Measurements from ENCODE around the gene PCSK5. TPM values are rescaled to one million over a fixed set of nuclear protein-coding genes. Genes with fewer than 3 reads are reported as not detected.

The PCSK5 gene
- total RNA-seq, 2 donors from 2014 or later = 2.5 to 3.5 TPM

GRCh38 chr9:75983319-75984045, 93.0 kb downstream of the PCSK5 start:
- Mint-ChIP-seq H3K36me3 (ENCODE audit: low read depth) (no peaks in the 10 kb centered on the region), H3K4me1 (peaks cover 10% of the 10 kb centered on the region), H3K27me3 (ENCODE audit: insufficient read depth) (peaks cover 7% of the 10 kb centered on the region), H3K27ac (no peak overlapping the region), H3K4me3 (no peak overlapping the region), H3K9me3 (no peaks in the 10 kb centered on the region)
- Histone ChIP-seq H3K27ac (ENCODE audit: low read depth, low read length) (no peak overlapping the region), H3K9me3 (ENCODE audit: control insufficient read depth, low read length) (no peaks in the 10 kb centered on the region), H3K36me3 (ENCODE audit: control insufficient read depth, insufficient read depth, low read length) (no peaks in the 10 kb centered on the region), H3K9ac (ENCODE audit: extremely low read depth, low read length, poor library complexity, severe bottlenecking) (no peak overlapping the region), H3K4me1 (ENCODE audit: control insufficient read depth, insufficient read depth, low read length) (peaks cover 3% of the 10 kb centered on the region), H3K4me3 (ENCODE audit: low read length) (no peak overlapping the region), H3K27me3 (ENCODE audit: control insufficient read depth, insufficient read depth, low read length, poor library complexity, severe bottlenecking) (no peaks in the 10 kb centered on the region)
- 94 to 100% methylated on average over 1 to 4 of the region's 4 CpGs for WGBS, 2 experiments (ENCODE audit: insufficient coverage in 1 of 2, insufficient read length in 1 of 2)
- DNase-seq = no peak
- TF ChIP-seq, protein P1, sequence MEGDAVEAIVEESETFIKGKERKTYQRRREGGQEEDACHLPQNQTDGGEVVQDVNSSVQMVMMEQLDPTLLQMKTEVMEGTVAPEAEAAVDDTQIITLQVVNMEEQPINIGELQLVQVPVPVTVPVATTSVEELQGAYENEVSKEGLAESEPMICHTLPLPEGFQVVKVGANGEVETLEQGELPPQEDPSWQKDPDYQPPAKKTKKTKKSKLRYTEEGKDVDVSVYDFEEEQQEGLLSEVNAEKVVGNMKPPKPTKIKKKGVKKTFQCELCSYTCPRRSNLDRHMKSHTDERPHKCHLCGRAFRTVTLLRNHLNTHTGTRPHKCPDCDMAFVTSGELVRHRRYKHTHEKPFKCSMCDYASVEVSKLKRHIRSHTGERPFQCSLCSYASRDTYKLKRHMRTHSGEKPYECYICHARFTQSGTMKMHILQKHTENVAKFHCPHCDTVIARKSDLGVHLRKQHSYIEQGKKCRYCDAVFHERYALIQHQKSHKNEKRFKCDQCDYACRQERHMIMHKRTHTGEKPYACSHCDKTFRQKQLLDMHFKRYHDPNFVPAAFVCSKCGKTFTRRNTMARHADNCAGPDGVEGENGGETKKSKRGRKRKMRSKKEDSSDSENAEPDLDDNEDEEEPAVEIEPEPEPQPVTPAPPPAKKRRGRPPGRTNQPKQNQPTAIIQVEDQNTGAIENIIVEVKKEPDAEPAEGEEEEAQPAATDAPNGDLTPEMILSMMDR (conservative IDR thresholded peaks at IDR 0.05) = no peak

GRCh38 chr9:75985515-75985914, 95.0 kb downstream of the PCSK5 start:
- WGBS, 2 experiments (ENCODE audit: insufficient coverage in 1 of 2, insufficient read length in 1 of 2) = 84% methylated on average over 3 of the region's 3 CpGs; no CpG with 5 or more reads in 1 of the 2 experiments
- no peaks in the 10 kb centered on the region for H3K36me3 Mint-ChIP-seq (ENCODE audit: low read depth)
- H3K27me3 Mint-ChIP-seq (ENCODE audit: insufficient read depth) = peaks cover 16% of the 10 kb centered on the region
- TF ChIP-seq, protein P1 (conservative IDR thresholded peaks at IDR 0.05) = no peak
- H3K4me3 ChIP-seq (ENCODE audit: low read length) = no peak overlapping the region
- H3K4me1 Mint-ChIP-seq = peaks cover 10% of the 10 kb centered on the region
- no peak overlapping the region for H3K4me3 Mint-ChIP-seq
- peaks cover 3% of the 10 kb centered on the region for H3K4me1 ChIP-seq (ENCODE audit: control insufficient read depth, insufficient read depth, low read length)
- no peaks in the 10 kb centered on the region for H3K9me3 Mint-ChIP-seq
- no peaks in the 10 kb centered on the region for H3K36me3 ChIP-seq (ENCODE audit: control insufficient read depth, insufficient read depth, low read length)
- peaks cover under 1% of the 10 kb centered on the region for H3K27me3 ChIP-seq (ENCODE audit: control insufficient read depth, insufficient read depth, low read length, poor library complexity, severe bottlenecking)
- DNase-seq = no peak
- no peaks in the 10 kb centered on the region for H3K9me3 ChIP-seq (ENCODE audit: control insufficient read depth, low read length)
- H3K27ac ChIP-seq (ENCODE audit: low read depth, low read length) = no peak overlapping the region
- no peak overlapping the region for H3K9ac ChIP-seq (ENCODE audit: extremely low read depth, low read length, poor library complexity, severe bottlenecking)
- H3K27ac Mint-ChIP-seq = no peak overlapping the region

- no peak overlapping the region for H3K27ac ChIP-seq (ENCODE audit: low read depth, low read length)
- H3K36me3 ChIP-seq (ENCODE audit: control insufficient read depth, insufficient read depth, low read length) = no peaks in the 10 kb centered on the region
- H3K4me3 ChIP-seq (ENCODE audit: low read length) = no peak overlapping the region
- H3K9ac ChIP-seq (ENCODE audit: extremely low read depth, low read length, poor library complexity, severe bottlenecking) = no peak overlapping the region
- Mint-ChIP-seq H3K27ac (no peak overlapping the region), H3K36me3 (ENCODE audit: low read depth) (no peaks in the 10 kb centered on the region), H3K27me3 (ENCODE audit: insufficient read depth) (peaks cover 27% of the 10 kb centered on the region), H3K4me1 (peaks cover 10% of the 10 kb centered on the region), H3K9me3 (no peaks in the 10 kb centered on the region), H3K4me3 (no peak overlapping the region)
- no peak for DNase-seq
- 94 to 97% methylated on average over 2 of the region's 2 CpGs for WGBS, 2 experiments (ENCODE audit: insufficient coverage in 1 of 2, insufficient read length in 1 of 2)
- H3K4me1 ChIP-seq (ENCODE audit: control insufficient read depth, insufficient read depth, low read length) = peaks cover 3% of the 10 kb centered on the region
- TF ChIP-seq, protein P1 (conservative IDR thresholded peaks at IDR 0.05) = no peak
- H3K9me3 ChIP-seq (ENCODE audit: control insufficient read depth, low read length) = no peaks in the 10 kb centered on the region
- peaks cover 7% of the 10 kb centered on the region for H3K27me3 ChIP-seq (ENCODE audit: control insufficient read depth, insufficient read depth, low read length, poor library complexity, severe bottlenecking)
These were observed 98.2 kb downstream of the PCSK5 start for GRCh38 chr9:75988663-75989062.

All from endodermal cell (in vitro differentiated cells).